ENCODE results near the gene AGRP.
A peak's percentile ranks its signal among the peaks of the same experiment; 100 is the strongest.
"Not testable (repeated sequence)": the region's sequence is repeated elsewhere in the genome, so short reads cannot be mapped to it uniquely, and the experiment has no call there.

The AGRP gene

DNA sequence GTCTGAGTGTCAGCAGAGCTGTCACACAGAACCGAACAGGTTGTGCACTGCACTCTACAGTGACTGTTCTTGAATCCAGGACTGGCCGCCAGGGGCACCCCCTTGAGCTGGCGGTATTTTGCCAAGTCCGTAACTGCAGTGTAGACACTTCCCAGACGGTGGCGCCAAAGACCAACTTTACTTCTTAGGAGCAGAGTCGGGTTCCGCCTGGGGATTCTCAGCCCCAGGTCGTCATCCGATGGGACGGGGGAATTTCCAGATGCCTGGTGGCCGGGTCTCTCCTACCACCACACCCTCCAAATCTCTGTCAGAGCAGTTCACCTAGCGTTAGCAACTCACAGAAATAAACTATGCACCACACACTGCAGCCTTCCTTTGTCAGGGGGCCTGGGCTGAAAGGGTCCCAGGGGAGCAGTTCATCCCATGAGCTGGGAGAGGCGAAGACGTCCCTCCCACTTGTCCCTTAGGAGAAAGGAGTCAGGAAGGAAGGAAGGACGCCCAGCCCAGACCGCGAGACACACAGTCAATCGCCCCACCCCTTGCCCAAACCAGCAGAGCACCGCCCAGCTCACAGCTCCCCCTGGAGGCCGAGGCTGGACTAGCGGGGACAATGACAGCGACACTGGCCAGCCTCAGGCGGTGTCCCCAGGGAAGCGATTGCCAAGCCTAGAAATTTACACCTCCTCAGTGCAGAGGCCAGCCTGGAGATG is 37.9 kb upstream of the AGRP start:
- Histone ChIP-seq H3K36me3 (ENCODE audit: control insufficient read depth in 5 of 5, insufficient read depth in 5 of 5, low read length in 5 of 5) (no peaks in the 10 kb centered on the region), H3K9ac (ENCODE audit: low read length in 5 of 5) (peak overlapping the region; percentile 51 to 80 (median 68)), H3K4me1 (ENCODE audit: control insufficient read depth in 5 of 5, insufficient read depth in 5 of 5, low read length in 5 of 5) (peaks cover 4 to 20% (median 8%) of the 10 kb centered on the region in 5 donors), H3K4me3 (ENCODE audit: low read depth in 1 of 5, low read length in 5 of 5) (peak overlapping the region; percentile 51 to 77 (median 67)), H3K9me3 (ENCODE audit: control insufficient read depth in 5 of 5, low read length in 5 of 5) (no peaks in the 10 kb centered on the region), H3K27me3 (ENCODE audit: control insufficient read depth in 5 of 5, insufficient read depth in 4 of 5, low read length in 5 of 5) (no peaks in the 10 kb centered on the region), H3K27ac (ENCODE audit: low read depth, low read length) (peak overlapping the region; percentile 90)

DNA sequence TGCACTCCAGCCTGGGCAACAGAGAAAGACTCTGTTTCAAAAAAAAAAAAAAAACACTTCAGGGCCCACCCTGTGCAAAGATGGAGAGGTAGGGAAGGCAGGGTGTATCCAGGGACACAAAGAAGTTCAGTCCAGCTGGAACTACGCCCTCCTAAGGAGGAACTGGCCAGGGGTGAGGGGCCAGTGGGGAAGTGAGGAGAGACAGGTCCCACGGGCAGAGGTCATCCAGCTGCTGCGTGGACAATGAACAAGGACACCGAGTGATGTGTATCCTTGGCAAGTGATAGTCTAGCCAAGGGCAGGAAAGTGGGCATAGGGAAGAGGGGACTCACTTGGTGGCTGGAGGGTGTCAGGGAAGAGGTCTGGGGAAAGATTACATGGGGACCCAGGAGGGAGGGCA is 35.9 kb upstream of the AGRP start:
- Histone ChIP-seq H3K4me3 (ENCODE audit: low read depth in 1 of 5, low read length in 5 of 5) (no peak overlapping the region), H3K4me1 (ENCODE audit: control insufficient read depth in 5 of 5, insufficient read depth in 5 of 5, low read length in 5 of 5) (peaks cover 6 to 25% (median 10%) of the 10 kb centered on the region in 5 donors), H3K27ac (ENCODE audit: low read depth, low read length) (no peak overlapping the region), H3K9me3 (ENCODE audit: control insufficient read depth in 5 of 5, low read length in 5 of 5) (no peaks in the 10 kb centered on the region), H3K9ac (ENCODE audit: low read length in 5 of 5) (no peak overlapping the region), H3K27me3 (ENCODE audit: control insufficient read depth in 5 of 5, insufficient read depth in 4 of 5, low read length in 5 of 5) (no peaks in the 10 kb centered on the region), H3K36me3 (ENCODE audit: control insufficient read depth in 5 of 5, insufficient read depth in 5 of 5, low read length in 5 of 5) (no peaks in the 10 kb centered on the region)

DNA sequence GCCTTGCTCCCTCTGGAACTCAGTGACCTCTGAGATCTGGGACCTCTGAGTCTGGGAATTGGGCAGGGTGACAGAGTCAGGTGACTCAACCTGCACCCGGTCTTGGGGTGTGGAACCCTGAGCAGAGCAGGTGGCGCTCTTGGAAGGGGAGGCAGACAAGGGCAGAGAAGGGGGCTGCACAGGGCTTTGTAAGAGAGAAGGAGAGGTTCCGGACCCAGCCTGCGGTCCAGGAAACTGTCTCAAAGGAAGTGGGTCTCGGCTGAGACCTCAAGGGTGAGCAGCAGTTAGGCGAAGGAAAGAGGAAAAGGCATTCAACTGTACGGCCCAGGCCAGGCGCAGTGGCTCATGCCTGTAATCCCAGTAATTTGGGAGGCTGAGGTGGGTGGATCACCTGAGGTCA is 35.3 kb upstream of the AGRP start:
- Histone ChIP-seq H3K36me3 (ENCODE audit: control insufficient read depth in 5 of 5, insufficient read depth in 5 of 5, low read length in 5 of 5) (no peaks in the 10 kb centered on the region), H3K27ac (ENCODE audit: low read depth, low read length) (no peak overlapping the region), H3K9ac (ENCODE audit: low read length in 5 of 5) (no peak overlapping the region), H3K9me3 (ENCODE audit: control insufficient read depth in 5 of 5, low read length in 5 of 5) (no peaks in the 10 kb centered on the region), H3K4me3 (ENCODE audit: low read depth in 1 of 5, low read length in 5 of 5) (no peak overlapping the region), H3K27me3 (ENCODE audit: control insufficient read depth in 5 of 5, insufficient read depth in 4 of 5, low read length in 5 of 5) (no peaks in the 10 kb centered on the region), H3K4me1 (ENCODE audit: control insufficient read depth in 5 of 5, insufficient read depth in 5 of 5, low read length in 5 of 5) (peaks cover 6 to 25% (median 10%) of the 10 kb centered on the region in 5 donors)

DNA sequence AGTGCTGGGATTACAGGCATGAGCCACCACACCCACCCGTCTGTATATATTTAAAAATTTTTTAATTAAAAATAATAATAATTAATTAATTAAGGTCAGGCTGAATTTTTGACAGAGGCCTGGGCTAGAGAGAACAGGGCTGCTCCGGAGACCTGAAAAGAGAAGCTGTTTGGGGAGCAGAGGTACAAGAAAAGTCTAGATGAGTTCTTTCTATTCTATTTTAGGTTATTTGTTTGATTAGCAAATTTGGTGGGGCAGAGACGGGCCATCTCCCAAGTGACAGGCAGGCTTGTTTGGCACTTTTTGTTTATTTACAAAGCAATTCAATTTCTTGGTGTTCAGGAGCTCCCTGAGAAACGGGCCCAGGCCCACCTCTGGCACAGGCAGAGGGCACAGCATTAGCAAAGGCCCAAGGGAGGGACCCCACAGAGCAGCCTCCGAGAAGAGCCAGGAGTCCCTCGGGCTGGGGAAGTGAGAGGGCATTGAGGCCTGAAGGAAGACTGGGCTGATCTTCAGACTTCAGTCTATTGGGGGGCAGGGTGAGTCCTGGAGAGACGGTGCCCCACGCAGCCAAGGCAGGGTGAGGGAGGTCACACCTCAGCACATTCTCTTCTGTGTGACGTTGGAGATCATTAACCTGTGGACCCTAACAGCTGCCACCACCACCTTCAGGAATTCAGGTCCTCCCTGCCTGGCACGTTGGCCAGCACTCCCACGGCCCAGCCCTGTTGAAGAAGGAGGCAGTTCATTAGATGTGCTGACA is 34.5 kb upstream of the AGRP start:
- H3K9ac ChIP-seq (ENCODE audit: low read length in 5 of 5) = no peak overlapping the region
- H3K27me3 ChIP-seq (ENCODE audit: control insufficient read depth in 5 of 5, insufficient read depth in 4 of 5, low read length in 5 of 5) = no peaks in the 10 kb centered on the region
- no peak overlapping the region for H3K27ac ChIP-seq (ENCODE audit: low read depth, low read length)
- H3K36me3 ChIP-seq (ENCODE audit: control insufficient read depth in 5 of 5, insufficient read depth in 5 of 5, low read length in 5 of 5) = no peaks in the 10 kb centered on the region
- no peaks in the 10 kb centered on the region for H3K9me3 ChIP-seq (ENCODE audit: control insufficient read depth in 5 of 5, low read length in 5 of 5)
- H3K4me3 ChIP-seq (ENCODE audit: low read depth in 1 of 5, low read length in 5 of 5) = no peak overlapping the region
- H3K4me1 ChIP-seq (ENCODE audit: control insufficient read depth in 5 of 5, insufficient read depth in 5 of 5, low read length in 5 of 5) = peaks cover 6 to 25% (median 10%) of the 10 kb centered on the region in 5 donors

- no peak overlapping the region for H3K27ac ChIP-seq (ENCODE audit: low read depth, low read length)
Observed at GRCh38 chr16:67517155-67517445, 33.8 kb upstream of the AGRP start.

DNA sequence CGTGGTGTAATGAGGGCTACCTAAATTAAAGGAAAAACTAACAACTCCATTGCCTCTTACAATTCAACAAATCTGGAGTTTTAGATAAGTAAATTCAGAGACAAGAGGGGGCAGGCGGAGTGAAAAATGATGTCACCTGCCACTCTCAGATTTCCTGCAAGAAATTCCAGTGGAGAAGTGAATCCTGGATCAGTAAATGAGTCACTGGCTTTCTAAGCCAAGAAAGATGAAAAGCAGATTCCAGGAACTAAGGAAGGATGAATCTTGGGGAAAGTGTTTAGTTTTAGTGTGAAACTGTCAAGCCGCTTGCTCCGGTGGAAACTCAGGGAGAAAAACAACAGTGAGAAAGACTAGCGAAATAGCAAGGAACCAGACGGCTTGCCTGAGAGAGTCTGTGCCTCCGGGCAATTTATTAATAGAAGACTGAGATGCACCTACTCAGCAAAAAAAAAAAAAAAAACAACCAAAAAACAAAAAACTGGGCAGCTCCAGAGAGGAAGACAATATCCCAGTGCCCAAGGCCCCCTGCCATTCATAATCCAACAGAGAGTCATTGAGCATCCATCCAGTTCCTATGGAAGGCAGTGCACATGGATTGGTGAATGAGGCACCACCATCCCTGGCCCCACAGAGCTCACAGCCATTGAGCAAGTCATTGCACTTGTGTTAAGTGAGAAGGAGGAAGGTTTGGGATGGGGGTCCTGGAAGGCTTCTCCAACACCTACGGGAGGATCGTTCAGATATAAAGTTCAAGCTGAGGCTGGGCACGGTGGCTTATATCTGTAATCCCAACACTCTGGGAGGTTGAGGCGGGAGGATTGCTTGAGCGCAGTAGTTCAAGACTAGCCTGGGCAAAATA is 33.2 kb upstream of the AGRP start:
- no peak overlapping the region for H3K27ac ChIP-seq (ENCODE audit: low read depth, low read length)
- peak overlapping the region in 1 of 5 donors; percentile 12 for H3K9ac ChIP-seq (ENCODE audit: low read length in 5 of 5)
- H3K36me3 ChIP-seq (ENCODE audit: control insufficient read depth in 5 of 5, insufficient read depth in 5 of 5, low read length in 5 of 5) = no peaks in the 10 kb centered on the region

More at GRCh38 chr16:67517155-67517445, 33.8 kb upstream of the AGRP start:
- Histone ChIP-seq H3K27me3 (ENCODE audit: control insufficient read depth in 5 of 5, insufficient read depth in 4 of 5, low read length in 5 of 5) (no peaks in the 10 kb centered on the region), H3K9me3 (ENCODE audit: control insufficient read depth in 5 of 5, low read length in 5 of 5) (no peaks in the 10 kb centered on the region), H3K36me3 (ENCODE audit: control insufficient read depth in 5 of 5, insufficient read depth in 5 of 5, low read length in 5 of 5) (no peaks in the 10 kb centered on the region), H3K4me1 (ENCODE audit: control insufficient read depth in 5 of 5, insufficient read depth in 5 of 5, low read length in 5 of 5) (peaks cover 6 to 25% (median 10%) of the 10 kb centered on the region in 5 donors), H3K9ac (ENCODE audit: low read length in 5 of 5) (no peak overlapping the region), H3K4me3 (ENCODE audit: low read depth in 1 of 5, low read length in 5 of 5) (no peak overlapping the region)

GRCh38 chr16:67514382-67514828 is 31.1 kb upstream of the AGRP start:
- no peak overlapping the region for H3K9ac ChIP-seq (ENCODE audit: low read length in 5 of 5)
- no peak overlapping the region for H3K27ac ChIP-seq (ENCODE audit: low read depth, low read length)
- no peaks in the 10 kb centered on the region for H3K27me3 ChIP-seq (ENCODE audit: control insufficient read depth in 5 of 5, insufficient read depth in 4 of 5, low read length in 5 of 5)
- no peaks in the 10 kb centered on the region for H3K9me3 ChIP-seq (ENCODE audit: control insufficient read depth in 5 of 5, low read length in 5 of 5)
- no peaks in the 10 kb centered on the region for H3K36me3 ChIP-seq (ENCODE audit: control insufficient read depth in 5 of 5, insufficient read depth in 5 of 5, low read length in 5 of 5)
- no peak overlapping the region for H3K4me3 ChIP-seq (ENCODE audit: low read depth in 1 of 5, low read length in 5 of 5)
- H3K4me1 ChIP-seq (ENCODE audit: control insufficient read depth in 5 of 5, insufficient read depth in 5 of 5, low read length in 5 of 5) = peaks cover 0 to 12% (median 2%) of the 10 kb centered on the region in 5 donors

More for the DNA sequence above, 33.2 kb upstream of the AGRP start:
- H3K9me3 ChIP-seq (ENCODE audit: control insufficient read depth in 5 of 5, low read length in 5 of 5) = no peaks in the 10 kb centered on the region
- H3K27me3 ChIP-seq (ENCODE audit: control insufficient read depth in 5 of 5, insufficient read depth in 4 of 5, low read length in 5 of 5) = no peaks in the 10 kb centered on the region
- no peak overlapping the region for H3K4me3 ChIP-seq (ENCODE audit: low read depth in 1 of 5, low read length in 5 of 5)
- H3K4me1 ChIP-seq (ENCODE audit: control insufficient read depth in 5 of 5, insufficient read depth in 5 of 5, low read length in 5 of 5) = peaks cover 3 to 21% (median 7%) of the 10 kb centered on the region in 5 donors

DNA sequence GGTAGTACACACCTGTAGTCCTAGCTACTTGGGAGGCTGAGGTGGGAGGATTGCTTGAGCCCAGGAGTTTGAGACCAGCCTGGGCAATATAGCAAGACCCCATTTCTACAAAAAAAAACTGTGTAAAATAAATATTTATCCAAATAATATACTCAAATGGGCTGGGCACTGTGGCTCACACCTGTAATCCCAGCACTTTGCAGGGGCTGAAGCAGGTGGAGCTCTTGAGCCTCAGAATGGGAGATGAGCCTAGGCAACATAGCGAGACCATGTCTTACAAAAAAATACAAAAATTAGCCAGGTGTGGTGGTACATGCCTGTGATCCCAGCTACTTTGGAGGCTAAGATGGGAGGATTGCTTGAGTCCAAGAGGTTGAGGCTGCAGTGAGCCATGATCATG is 30.5 kb upstream of the AGRP start:
- H3K36me3 ChIP-seq (ENCODE audit: control insufficient read depth in 5 of 5, insufficient read depth in 5 of 5, low read length in 5 of 5); H3K4me1 ChIP-seq (ENCODE audit: control insufficient read depth in 5 of 5, insufficient read depth in 5 of 5, low read length in 5 of 5); H3K9me3 ChIP-seq (ENCODE audit: control insufficient read depth in 5 of 5, low read length in 5 of 5); H3K9ac ChIP-seq (ENCODE audit: low read length in 5 of 5); H3K27me3 ChIP-seq (ENCODE audit: control insufficient read depth in 5 of 5, insufficient read depth in 4 of 5, low read length in 5 of 5); H3K4me3 ChIP-seq (ENCODE audit: low read depth in 1 of 5, low read length in 5 of 5); H3K27ac ChIP-seq (ENCODE audit: low read depth, low read length): not testable (repeated sequence)

GRCh38 chr16:67509016-67509415 is 25.7 kb upstream of the AGRP start:
- Histone ChIP-seq H3K27me3 (ENCODE audit: control insufficient read depth in 5 of 5, insufficient read depth in 4 of 5, low read length in 5 of 5) (peaks cover 0 to 2% (median 0%) of the 10 kb centered on the region in 5 donors), H3K27ac (ENCODE audit: low read depth, low read length) (no peak overlapping the region), H3K36me3 (ENCODE audit: control insufficient read depth in 5 of 5, insufficient read depth in 5 of 5, low read length in 5 of 5) (no peaks in the 10 kb centered on the region), H3K9me3 (ENCODE audit: control insufficient read depth in 5 of 5, low read length in 5 of 5) (no peaks in the 10 kb centered on the region), H3K4me1 (ENCODE audit: control insufficient read depth in 5 of 5, insufficient read depth in 5 of 5, low read length in 5 of 5) (peaks cover 0 to 13% (median 3%) of the 10 kb centered on the region in 5 donors), H3K9ac (ENCODE audit: low read length in 5 of 5) (no peak overlapping the region), H3K4me3 (ENCODE audit: low read depth in 1 of 5, low read length in 5 of 5) (no peak overlapping the region)

All from subcutaneous abdominal adipose tissue (tissue), 5 donors.